Measurements from ENCODE around the gene MAGI1. TPM values are rescaled to one million over a fixed set of nuclear protein-coding genes. Genes with fewer than 3 reads are reported as not detected.

The MAGI1 gene
- total RNA-seq, 6 donors from 2014 or later, result 33.0 to 72.9 (median 62.4) TPM

DNA sequence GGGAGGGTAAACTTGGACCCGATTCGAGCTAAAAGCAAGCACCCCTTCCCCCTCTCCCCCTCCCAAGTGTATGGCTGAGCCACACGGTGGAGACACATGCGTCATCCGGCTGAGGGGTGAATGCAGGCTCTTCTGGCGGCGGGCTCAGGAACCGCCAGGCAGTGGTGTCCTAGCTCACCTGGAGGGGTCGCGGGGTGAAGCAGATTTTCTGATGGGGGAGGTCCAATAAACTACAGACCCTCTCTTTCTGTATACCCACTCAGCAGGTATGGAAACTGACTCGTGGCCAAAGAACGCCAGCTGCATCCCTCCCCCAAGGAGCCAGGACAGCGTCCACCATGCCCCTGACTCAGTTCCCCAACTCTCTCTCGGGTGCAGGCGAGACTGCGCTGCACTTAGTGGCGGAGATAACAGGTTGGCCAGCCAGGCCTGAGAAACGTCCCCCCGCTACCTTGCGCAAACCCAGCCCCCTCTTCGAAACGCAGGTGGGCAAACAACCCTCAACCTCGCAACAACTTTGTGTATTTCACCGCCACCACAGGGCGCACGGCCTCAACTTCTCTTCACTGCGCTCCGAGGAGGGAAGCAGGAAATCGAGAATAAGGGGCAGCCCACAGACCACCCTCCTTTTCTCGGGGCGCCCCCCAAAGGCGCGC lies 1.3 kb downstream of the MAGI1 start:
- Histone ChIP-seq H3K36me3 (no peaks in the 10 kb centered on the region), H3K4me3 (peak overlapping the region; percentile 53 to 85 (median 65)), H3K9me3 (no peaks in the 10 kb centered on the region), H3K27me3 (no peaks in the 10 kb centered on the region), H3K4me1 (peaks cover 7 to 26% (median 11%) of the 10 kb centered on the region in 4 donors), H3K27ac (peak overlapping the region; percentile 90 to 91 (median 91))
- ATAC-seq (ENCODE audit: low FRiP score in 2 of 2) (peak; percentile 30 to 77), DNase-seq (peak; percentile 41 to 57)
- TF ChIP-seq POLR2AphosphoS5 (IDR thresholded peaks at IDR 0.05) (peak in 1 of 2 donors; percentile 43), CTCF (IDR thresholded peaks at IDR 0.05) (peak in 5 of 6 experiments; percentile 16 to 51 (median 31)), POLR2A (IDR thresholded peaks at IDR 0.05) (no peak), EP300 (IDR thresholded peaks at IDR 0.05) (no peak)
- WGBS, 2 donors, result 1% methylated on average over 12 to 33 of the region's 33 CpGs

DNA sequence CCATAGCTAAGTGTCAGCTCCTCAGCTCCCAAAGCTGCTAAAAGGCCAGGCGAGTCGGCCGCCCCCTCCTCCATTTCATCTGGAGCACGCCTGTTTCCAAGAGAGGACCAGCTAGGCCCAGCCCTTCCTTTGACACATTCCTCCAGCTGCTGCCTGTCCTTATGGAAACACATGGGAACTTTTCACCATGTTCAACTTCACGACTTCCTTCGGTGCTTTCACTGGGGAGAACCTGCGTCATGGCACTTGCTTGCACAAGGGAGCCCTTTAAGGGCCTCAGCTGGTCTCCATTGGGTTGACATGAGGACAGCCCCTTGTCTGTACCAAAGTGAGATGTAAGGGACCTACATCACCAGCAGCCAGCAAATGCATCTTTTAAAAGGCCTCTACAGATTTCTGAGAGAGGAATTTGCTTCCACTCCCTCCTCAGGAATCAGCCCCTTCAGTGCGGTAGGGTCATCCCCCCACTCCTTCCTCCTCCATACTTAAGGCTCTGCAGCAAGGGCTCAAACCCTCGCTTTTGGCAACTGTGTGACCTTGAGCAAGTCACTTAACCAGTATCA lies 2.1 kb downstream of the MAGI1 start:
- Histone ChIP-seq H3K9me3 (no peaks in the 10 kb centered on the region), H3K4me3 (peak overlapping the region; percentile 25 to 85 (median 65)), H3K4me1 (peaks cover 7 to 26% (median 11%) of the 10 kb centered on the region in 4 donors), H3K36me3 (no peaks in the 10 kb centered on the region), H3K27ac (peak overlapping the region; percentile 54 to 91 (median 90)), H3K27me3 (no peaks in the 10 kb centered on the region)
- peak in 1 of 4 donors; percentile 23 for TF ChIP-seq EP300 (IDR thresholded peaks at IDR 0.05)
- TF ChIP-seq POLR2AphosphoS5 (IDR thresholded peaks at IDR 0.05), result peak in 1 of 2 donors; percentile 18
- TF ChIP-seq CTCF (IDR thresholded peaks at IDR 0.05), result no peak
- ATAC-seq (ENCODE audit: low FRiP score in 2 of 2) (no peak), DNase-seq (peak; percentile 6 to 70)
- WGBS, 2 donors, result 45 to 46% methylated on average over 9 of the region's 9 CpGs

- H3K36me3 ChIP-seq, result no peaks in the 10 kb centered on the region
- 53 to 55% methylated on average over 5 of the region's 5 CpGs for WGBS, 2 donors
- H3K27me3 ChIP-seq, result no peaks in the 10 kb centered on the region
- ATAC-seq (ENCODE audit: low FRiP score in 2 of 2) (no peak), DNase-seq (no peak)
- H3K27ac ChIP-seq, result peak overlapping the region; percentile 54 to 91 (median 90)
- peaks cover 7 to 26% (median 11%) of the 10 kb centered on the region in 4 donors for H3K4me1 ChIP-seq
- no peaks in the 10 kb centered on the region for H3K9me3 ChIP-seq
- no peak for TF ChIP-seq POLR2A (IDR thresholded peaks at IDR 0.05)
- TF ChIP-seq CTCF (IDR thresholded peaks at IDR 0.05), result no peak
- TF ChIP-seq EP300 (IDR thresholded peaks at IDR 0.05), result no peak
- TF ChIP-seq POLR2AphosphoS5 (IDR thresholded peaks at IDR 0.05), result no peak
- peak overlapping the region in 3 of 4 donors; percentile 64 to 85 (median 66) for H3K4me3 ChIP-seq
Observed at GRCh38 chr3:66035763-66036477, 2.8 kb downstream of the MAGI1 start.

GRCh38 chr3:66033241-66034138 lies 5.2 kb downstream of the MAGI1 start:
- 79 to 83% methylated on average over 3 of the region's 3 CpGs for WGBS, 2 donors
- peaks cover 6 to 18% (median 7%) of the 10 kb centered on the region in 4 donors for H3K4me1 ChIP-seq
- H3K27ac ChIP-seq, result no peak overlapping the region
- no peaks in the 10 kb centered on the region for H3K27me3 ChIP-seq
- no peaks in the 10 kb centered on the region for H3K9me3 ChIP-seq
- ATAC-seq (ENCODE audit: low FRiP score in 2 of 2), result no peak
- no peak overlapping the region for H3K4me3 ChIP-seq
- TF ChIP-seq POLR2AphosphoS5 (IDR thresholded peaks at IDR 0.05) (no peak), POLR2A (IDR thresholded peaks at IDR 0.05) (no peak), CTCF (IDR thresholded peaks at IDR 0.05) (no peak), EP300 (IDR thresholded peaks at IDR 0.05) (no peak)
- no peak for DNase-seq
- no peaks in the 10 kb centered on the region for H3K36me3 ChIP-seq
